GM23338 (cell line): Measurements from ENCODE around the gene GRIK4. TPM values are rescaled to one million over a fixed set of nuclear protein-coding genes. Genes with fewer than 3 reads are reported as not detected.

ENCODE experiments used
- ATAC-seq: fragments of 200-7000 bp; cut with Tn5 transposase; 3 replicates; pipeline ENCODE4 v1.9.1; 2020
- DNase-seq: peaks from one replicate; pipeline ENCODE4 v3.0.0-alpha.2; 2015; ENCODE audit warnings: low spot score
- H2AFZ ChIP-seq: fragments of 200-600 bp; sonication (generic); 2 replicates; pipeline ENCODE4 v1.8.0; 2016; ENCODE audit warnings: antibody characterized with exemption, mild to moderate bottlenecking, moderate library complexity
- H3F3A ChIP-seq: fragments of 200-600 bp; sonication (generic); replicated peaks from 2 replicates; pipeline ENCODE4 v1.8.0; 2017; ENCODE audit warnings: antibody characterized with exemption, mixed run types, low read depth
- H3K27ac ChIP-seq: fragments of 200-600 bp; sonication (generic); 2 replicates; pipeline ENCODE4 v1.6.1; 2016; ENCODE audit warnings: low read depth
- H3K27me3 ChIP-seq: fragments of 200-600 bp; sonication (generic); 2 replicates; pipeline ENCODE4 v1.8.0; 2016; ENCODE audit warnings: mild to moderate bottlenecking, mixed run types, moderate library complexity; ENCODE audit not compliant: insufficient read depth
- H3K36me3 ChIP-seq: fragments of 200-600 bp; sonication (generic); 2 replicates; pipeline ENCODE4 v1.8.0; 2016; ENCODE audit warnings: mild to moderate bottlenecking; ENCODE audit not compliant: insufficient read depth
- H3K4me1 ChIP-seq: fragments of 200-600 bp; sonication (generic); 2 replicates; pipeline ENCODE4 v1.8.0; 2016; ENCODE audit warnings: mild to moderate bottlenecking, moderate library complexity; ENCODE audit not compliant: insufficient read depth
- H3K4me2 ChIP-seq: fragments of 200-600 bp; sonication (generic); 2 replicates; pipeline ENCODE4 v1.7.1; 2017; ENCODE audit warnings: mixed run types
- H3K4me3 ChIP-seq: fragments of 200-600 bp; sonication (generic); 2 replicates; pipeline ENCODE4 v1.6.1; 2016; ENCODE audit warnings: mixed run types
- H3K79me2 ChIP-seq: fragments of 200-600 bp; sonication (generic); replicated peaks from 2 replicates; pipeline ENCODE4 v1.8.0; 2017; ENCODE audit warnings: mild to moderate bottlenecking; ENCODE audit not compliant: insufficient read depth
- H3K9me2 ChIP-seq: fragments of 200-600 bp; sonication (generic); 2 replicates; pipeline ENCODE4 v1.8.0; 2017; ENCODE audit not compliant: insufficient read depth
- H4K20me1 ChIP-seq: fragments of 200-600 bp; sonication (generic); replicated peaks from 2 replicates; pipeline ENCODE4 v1.8.0; 2017; ENCODE audit warnings: mild to moderate bottlenecking; ENCODE audit not compliant: insufficient read depth
- H3K27ac Mint-ChIP-seq: 2 replicates; pipeline ENCODE4 v1.8.0; 2020; ENCODE audit warnings: inconsistent platforms, mild to moderate bottlenecking, moderate library complexity, mixed read lengths
- H3K27me3 Mint-ChIP-seq: 3 replicates; pipeline ENCODE4 v1.8.0; 2022; ENCODE audit warnings: low read depth, mild to moderate bottlenecking, moderate library complexity, mixed read lengths, inconsistent platforms; ENCODE audit not compliant: insufficient read depth, poor library complexity
- H3K36me3 Mint-ChIP-seq: 3 replicates; pipeline ENCODE4 v1.8.0; 2021; ENCODE audit warnings: low read depth, mild to moderate bottlenecking, inconsistent platforms, moderate library complexity, mixed read lengths
- H3K4me1 Mint-ChIP-seq: 3 replicates; pipeline ENCODE4 v1.8.0; 2020; ENCODE audit warnings: mild to moderate bottlenecking, inconsistent platforms, mixed read lengths
- H3K4me3 Mint-ChIP-seq: 3 replicates; pipeline ENCODE4 v1.8.0; 2021; ENCODE audit warnings: moderate library complexity, mild to moderate bottlenecking, inconsistent platforms, mixed read lengths
- H3K9me3 Mint-ChIP-seq: 3 replicates; pipeline ENCODE4 v1.8.0; 2020; ENCODE audit warnings: moderate library complexity, mild to moderate bottlenecking, inconsistent platforms, mixed read lengths
- CREB1 ChIP-seq: fragments of 250-450 bp; sonication (Bioruptor Pico); IDR thresholded peaks from 2 replicates; pipeline ENCODE4 v1.5.0; 2020; ENCODE audit warnings: low read depth, mild to moderate bottlenecking, moderate library complexity
- EZH2 ChIP-seq: fragments of 200-600 bp; sonication (generic); IDR thresholded peaks from one replicate; pipeline ENCODE4 v1.8.0; 2017; ENCODE audit warnings: antibody characterized with exemption, mild to moderate bottlenecking, low read depth; ENCODE audit not compliant: unreplicated experiment
- EZH2phosphoT487 ChIP-seq: fragments of 200-600 bp; sonication (generic); IDR thresholded peaks from one replicate; pipeline ENCODE4 v1.8.1; 2018; ENCODE audit warnings: antibody characterized with exemption; ENCODE audit not compliant: unreplicated experiment
- JUNB ChIP-seq: IDR thresholded peaks from one replicate; pipeline ENCODE4 v1.6.1; 2016; ENCODE audit warnings: antibody characterized with exemption; ENCODE audit not compliant: unreplicated experiment
- NANOG ChIP-seq: IDR thresholded peaks from 2 replicates; pipeline ENCODE4 v1.6.1; 2016; ENCODE audit warnings: antibody characterized with exemption, borderline replicate concordance
- POLR2AphosphoS5 ChIP-seq: IDR thresholded peaks from 2 replicates; pipeline ENCODE4 v1.6.1; 2016; ENCODE audit warnings: antibody characterized with exemption, low read depth
- STAT1 ChIP-seq: IDR thresholded peaks from one replicate; pipeline ENCODE4 v1.6.1; 2016; ENCODE audit warnings: antibody characterized with exemption; ENCODE audit not compliant: unreplicated experiment
- ZNF114 ChIP-seq: fragments of 250-450 bp; sonication (Bioruptor Pico); IDR thresholded peaks from 2 replicates; pipeline ENCODE4 v1.5.0; 2020; ENCODE audit warnings: mild to moderate bottlenecking, moderate library complexity
- ZNF331 ChIP-seq: fragments of 250-450 bp; sonication (Bioruptor Pico); IDR thresholded peaks from 2 replicates; pipeline ENCODE4 v1.5.0; 2020; ENCODE audit warnings: low read depth, mild to moderate bottlenecking, moderate library complexity
- polyA plus RNA-seq: library from polyadenylated mRNA; unstranded; fragments of >200 nt; fragmentation: Nextera tagmentation; extraction: Ambion mirVana; gene quantifications from 2 replicates; pipeline ENCODE4 v1.2.1, GENCODE V29; 2016
- total RNA-seq: library from RNA; depleted of rRNA; stranded (reverse); fragments of >200 nt; shearing (Covaris generic); gene quantifications from 2 replicates; pipeline ENCODE4 v1.2.3, GENCODE V29; 2014
- TF ChIP-seq, protein P1 (sequence below): IDR thresholded peaks from one replicate; pipeline ENCODE4 v1.6.1; 2018; ENCODE audit warnings: antibody characterized with exemption; ENCODE audit not compliant: unreplicated experiment
- TF ChIP-seq, protein P2 (sequence below): IDR thresholded peaks from 2 replicates; pipeline ENCODE4 v1.6.1; 2016; ENCODE audit warnings: antibody characterized with exemption
- TF ChIP-seq, protein P3 (sequence below): fragments of 250-450 bp; sonication (Bioruptor Pico); IDR thresholded peaks from 2 replicates; pipeline ENCODE4 v1.5.0; 2020; ENCODE audit warnings: mild to moderate bottlenecking, moderate library complexity
- TF ChIP-seq, protein P4 (sequence below), 2 experiments: fragments of 200-600 bp in 1 of 2; sonication (generic) in 1 of 2; conservative IDR thresholded peaks; 2 replicates each; pipeline versions ENCODE4 v1.5.1 to v1.6.1; 2016 to 2017; ENCODE audit warnings: antibody characterized with exemption in 2 of 2, low read depth in 2 of 2, mild to moderate bottlenecking in 2 of 2, moderate library complexity in 1 of 2

GRIK4 gene
- total and polyA plus RNA-seq, 2 experiments from 2014 or later = 0.63 to 2.2 TPM

DNA sequence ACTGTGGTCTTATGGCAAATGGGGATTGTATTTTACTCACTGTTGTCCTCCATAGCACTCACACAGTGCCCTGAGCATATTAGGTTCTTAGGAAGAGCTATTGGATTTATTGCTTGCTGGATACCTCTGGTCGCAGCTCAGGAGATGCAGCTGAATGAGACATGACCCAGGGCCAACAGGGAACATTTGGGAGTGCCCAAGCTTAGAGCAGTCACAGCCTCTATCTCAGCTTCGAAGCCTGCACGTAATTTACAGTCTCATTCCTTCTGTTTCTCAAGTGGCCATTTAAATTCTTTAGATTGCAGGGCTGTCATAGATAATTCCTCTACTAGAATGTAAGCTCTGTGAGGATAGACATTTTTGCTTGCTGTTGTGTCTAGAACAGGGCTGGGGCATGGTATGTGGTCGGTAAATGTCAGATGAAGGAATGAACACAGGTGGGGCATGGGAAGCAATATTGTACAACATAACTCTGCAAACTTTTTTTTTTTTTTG, 192.8 kb downstream of the GRIK4 start:
- Histone ChIP-seq H3K4me1 (no peaks in the 10 kb centered on the region), H3F3A (no peaks in the 10 kb centered on the region), H3K4me3 (no peak overlapping the region), H3K4me2 (no peak overlapping the region), H3K9me2 (0 out of 2 replicates have a peak, but pooled peaks cover 4% of the 10 kb centered on the region), H3K36me3 (no peaks in the 10 kb centered on the region), H3K27ac (no peak overlapping the region), H4K20me1 (no peaks in the 10 kb centered on the region), H3K27me3 (no peaks in the 10 kb centered on the region), H2AFZ (no peak overlapping the region), H3K79me2 (no peaks in the 10 kb centered on the region)
- DNase-seq (no peak), ATAC-seq (no peak)
- H3K4me3 Mint-ChIP-seq = no peak overlapping the region
- H3K27me3 Mint-ChIP-seq = no peaks in the 10 kb centered on the region
- no peaks in the 10 kb centered on the region; the same call in 2 of the 3 replicates for H3K36me3 Mint-ChIP-seq
- H3K4me1 Mint-ChIP-seq = no peaks in the 10 kb centered on the region
- TF ChIP-seq, protein P1, sequence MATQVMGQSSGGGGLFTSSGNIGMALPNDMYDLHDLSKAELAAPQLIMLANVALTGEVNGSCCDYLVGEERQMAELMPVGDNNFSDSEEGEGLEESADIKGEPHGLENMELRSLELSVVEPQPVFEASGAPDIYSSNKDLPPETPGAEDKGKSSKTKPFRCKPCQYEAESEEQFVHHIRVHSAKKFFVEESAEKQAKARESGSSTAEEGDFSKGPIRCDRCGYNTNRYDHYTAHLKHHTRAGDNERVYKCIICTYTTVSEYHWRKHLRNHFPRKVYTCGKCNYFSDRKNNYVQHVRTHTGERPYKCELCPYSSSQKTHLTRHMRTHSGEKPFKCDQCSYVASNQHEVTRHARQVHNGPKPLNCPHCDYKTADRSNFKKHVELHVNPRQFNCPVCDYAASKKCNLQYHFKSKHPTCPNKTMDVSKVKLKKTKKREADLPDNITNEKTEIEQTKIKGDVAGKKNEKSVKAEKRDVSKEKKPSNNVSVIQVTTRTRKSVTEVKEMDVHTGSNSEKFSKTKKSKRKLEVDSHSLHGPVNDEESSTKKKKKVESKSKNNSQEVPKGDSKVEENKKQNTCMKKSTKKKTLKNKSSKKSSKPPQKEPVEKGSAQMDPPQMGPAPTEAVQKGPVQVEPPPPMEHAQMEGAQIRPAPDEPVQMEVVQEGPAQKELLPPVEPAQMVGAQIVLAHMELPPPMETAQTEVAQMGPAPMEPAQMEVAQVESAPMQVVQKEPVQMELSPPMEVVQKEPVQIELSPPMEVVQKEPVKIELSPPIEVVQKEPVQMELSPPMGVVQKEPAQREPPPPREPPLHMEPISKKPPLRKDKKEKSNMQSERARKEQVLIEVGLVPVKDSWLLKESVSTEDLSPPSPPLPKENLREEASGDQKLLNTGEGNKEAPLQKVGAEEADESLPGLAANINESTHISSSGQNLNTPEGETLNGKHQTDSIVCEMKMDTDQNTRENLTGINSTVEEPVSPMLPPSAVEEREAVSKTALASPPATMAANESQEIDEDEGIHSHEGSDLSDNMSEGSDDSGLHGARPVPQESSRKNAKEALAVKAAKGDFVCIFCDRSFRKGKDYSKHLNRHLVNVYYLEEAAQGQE = no peak
- TF ChIP-seq JUNB (no peak), ZNF114 (CRISPR knock-in tag) (no peak), ZNF331 (no peak), STAT1 (no peak), CREB1 (CRISPR knock-in tag) (no peak), EZH2 (no peak), EZH2phosphoT487 (no peak), POLR2AphosphoS5 (no peak), NANOG (no peak)
- TF ChIP-seq, protein P2, sequence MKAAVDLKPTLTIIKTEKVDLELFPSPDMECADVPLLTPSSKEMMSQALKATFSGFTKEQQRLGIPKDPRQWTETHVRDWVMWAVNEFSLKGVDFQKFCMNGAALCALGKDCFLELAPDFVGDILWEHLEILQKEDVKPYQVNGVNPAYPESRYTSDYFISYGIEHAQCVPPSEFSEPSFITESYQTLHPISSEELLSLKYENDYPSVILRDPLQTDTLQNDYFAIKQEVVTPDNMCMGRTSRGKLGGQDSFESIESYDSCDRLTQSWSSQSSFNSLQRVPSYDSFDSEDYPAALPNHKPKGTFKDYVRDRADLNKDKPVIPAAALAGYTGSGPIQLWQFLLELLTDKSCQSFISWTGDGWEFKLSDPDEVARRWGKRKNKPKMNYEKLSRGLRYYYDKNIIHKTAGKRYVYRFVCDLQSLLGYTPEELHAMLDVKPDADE = no peak
- TF ChIP-seq, protein P3, sequence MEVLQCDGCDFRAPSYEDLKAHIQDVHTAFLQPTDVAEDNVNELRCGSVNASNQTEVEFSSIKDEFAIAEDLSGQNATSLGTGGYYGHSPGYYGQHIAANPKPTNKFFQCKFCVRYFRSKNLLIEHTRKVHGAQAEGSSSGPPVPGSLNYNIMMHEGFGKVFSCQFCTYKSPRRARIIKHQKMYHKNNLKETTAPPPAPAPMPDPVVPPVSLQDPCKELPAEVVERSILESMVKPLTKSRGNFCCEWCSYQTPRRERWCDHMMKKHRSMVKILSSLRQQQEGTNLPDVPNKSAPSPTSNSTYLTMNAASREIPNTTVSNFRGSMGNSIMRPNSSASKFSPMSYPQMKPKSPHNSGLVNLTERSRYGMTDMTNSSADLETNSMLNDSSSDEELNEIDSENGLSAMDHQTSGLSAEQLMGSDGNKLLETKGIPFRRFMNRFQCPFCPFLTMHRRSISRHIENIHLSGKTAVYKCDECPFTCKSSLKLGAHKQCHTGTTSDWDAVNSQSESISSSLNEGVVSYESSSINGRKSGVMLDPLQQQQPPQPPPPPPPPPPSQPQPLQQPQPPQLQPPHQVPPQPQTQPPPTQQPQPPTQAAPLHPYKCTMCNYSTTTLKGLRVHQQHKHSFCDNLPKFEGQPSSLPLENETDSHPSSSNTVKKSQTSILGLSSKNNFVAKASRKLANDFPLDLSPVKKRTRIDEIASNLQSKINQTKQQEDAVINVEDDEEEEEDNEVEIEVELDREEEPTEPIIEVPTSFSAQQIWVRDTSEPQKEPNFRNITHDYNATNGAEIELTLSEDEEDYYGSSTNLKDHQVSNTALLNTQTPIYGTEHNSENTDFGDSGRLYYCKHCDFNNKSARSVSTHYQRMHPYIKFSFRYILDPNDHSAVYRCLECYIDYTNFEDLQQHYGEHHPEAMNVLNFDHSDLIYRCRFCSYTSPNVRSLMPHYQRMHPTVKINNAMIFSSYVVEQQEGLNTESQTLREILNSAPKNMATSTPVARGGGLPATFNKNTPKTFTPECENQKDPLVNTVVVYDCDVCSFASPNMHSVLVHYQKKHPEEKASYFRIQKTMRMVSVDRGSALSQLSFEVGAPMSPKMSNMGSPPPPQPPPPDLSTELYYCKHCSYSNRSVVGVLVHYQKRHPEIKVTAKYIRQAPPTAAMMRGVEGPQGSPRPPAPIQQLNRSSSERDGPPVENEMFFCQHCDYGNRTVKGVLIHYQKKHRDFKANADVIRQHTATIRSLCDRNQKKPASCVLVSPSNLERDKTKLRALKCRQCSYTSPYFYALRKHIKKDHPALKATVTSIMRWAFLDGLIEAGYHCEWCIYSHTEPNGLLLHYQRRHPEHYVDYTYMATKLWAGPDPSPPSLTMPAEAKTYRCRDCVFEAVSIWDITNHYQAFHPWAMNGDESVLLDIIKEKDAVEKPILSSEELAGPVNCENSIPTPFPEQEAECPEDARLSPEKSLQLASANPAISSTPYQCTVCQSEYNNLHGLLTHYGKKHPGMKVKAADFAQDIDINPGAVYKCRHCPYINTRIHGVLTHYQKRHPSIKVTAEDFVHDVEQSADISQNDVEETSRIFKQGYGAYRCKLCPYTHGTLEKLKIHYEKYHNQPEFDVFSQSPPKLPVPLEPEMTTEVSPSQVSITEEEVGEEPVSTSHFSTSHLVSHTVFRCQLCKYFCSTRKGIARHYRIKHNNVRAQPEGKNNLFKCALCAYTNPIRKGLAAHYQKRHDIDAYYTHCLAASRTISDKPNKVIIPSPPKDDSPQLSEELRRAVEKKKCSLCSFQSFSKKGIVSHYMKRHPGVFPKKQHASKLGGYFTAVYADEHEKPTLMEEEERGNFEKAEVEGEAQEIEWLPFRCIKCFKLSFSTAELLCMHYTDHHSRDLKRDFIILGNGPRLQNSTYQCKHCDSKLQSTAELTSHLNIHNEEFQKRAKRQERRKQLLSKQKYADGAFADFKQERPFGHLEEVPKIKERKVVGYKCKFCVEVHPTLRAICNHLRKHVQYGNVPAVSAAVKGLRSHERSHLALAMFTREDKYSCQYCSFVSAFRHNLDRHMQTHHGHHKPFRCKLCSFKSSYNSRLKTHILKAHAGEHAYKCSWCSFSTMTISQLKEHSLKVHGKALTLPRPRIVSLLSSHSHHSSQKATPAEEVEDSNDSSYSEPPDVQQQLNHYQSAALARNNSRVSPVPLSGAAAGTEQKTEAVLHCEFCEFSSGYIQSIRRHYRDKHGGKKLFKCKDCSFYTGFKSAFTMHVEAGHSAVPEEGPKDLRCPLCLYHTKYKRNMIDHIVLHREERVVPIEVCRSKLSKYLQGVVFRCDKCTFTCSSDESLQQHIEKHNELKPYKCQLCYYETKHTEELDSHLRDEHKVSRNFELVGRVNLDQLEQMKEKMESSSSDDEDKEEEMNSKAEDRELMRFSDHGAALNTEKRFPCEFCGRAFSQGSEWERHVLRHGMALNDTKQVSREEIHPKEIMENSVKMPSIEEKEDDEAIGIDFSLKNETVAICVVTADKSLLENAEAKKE = no peak
- TF ChIP-seq, protein P4, sequence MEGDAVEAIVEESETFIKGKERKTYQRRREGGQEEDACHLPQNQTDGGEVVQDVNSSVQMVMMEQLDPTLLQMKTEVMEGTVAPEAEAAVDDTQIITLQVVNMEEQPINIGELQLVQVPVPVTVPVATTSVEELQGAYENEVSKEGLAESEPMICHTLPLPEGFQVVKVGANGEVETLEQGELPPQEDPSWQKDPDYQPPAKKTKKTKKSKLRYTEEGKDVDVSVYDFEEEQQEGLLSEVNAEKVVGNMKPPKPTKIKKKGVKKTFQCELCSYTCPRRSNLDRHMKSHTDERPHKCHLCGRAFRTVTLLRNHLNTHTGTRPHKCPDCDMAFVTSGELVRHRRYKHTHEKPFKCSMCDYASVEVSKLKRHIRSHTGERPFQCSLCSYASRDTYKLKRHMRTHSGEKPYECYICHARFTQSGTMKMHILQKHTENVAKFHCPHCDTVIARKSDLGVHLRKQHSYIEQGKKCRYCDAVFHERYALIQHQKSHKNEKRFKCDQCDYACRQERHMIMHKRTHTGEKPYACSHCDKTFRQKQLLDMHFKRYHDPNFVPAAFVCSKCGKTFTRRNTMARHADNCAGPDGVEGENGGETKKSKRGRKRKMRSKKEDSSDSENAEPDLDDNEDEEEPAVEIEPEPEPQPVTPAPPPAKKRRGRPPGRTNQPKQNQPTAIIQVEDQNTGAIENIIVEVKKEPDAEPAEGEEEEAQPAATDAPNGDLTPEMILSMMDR (conservative IDR thresholded peaks at IDR 0.05; ENCODE audit: low read depth in 2 of 2) = no peak
- H3K9me3 Mint-ChIP-seq = peaks cover 8% of the 10 kb centered on the region; the same call in 1 of the 3 replicates
- H3K27ac Mint-ChIP-seq = no peak overlapping the region
